ENCODE results near the gene QPRT. TPM values are rescaled to one million over a fixed set of nuclear protein-coding genes. Genes with fewer than 3 reads are reported as not detected.

The QPRT gene
- total and polyA plus RNA-seq, 2 of the 8 experiments (the other 6 are each of a cell fraction or from before 2014, with no cell fraction given) = 89.0 to 102 TPM

DNA sequence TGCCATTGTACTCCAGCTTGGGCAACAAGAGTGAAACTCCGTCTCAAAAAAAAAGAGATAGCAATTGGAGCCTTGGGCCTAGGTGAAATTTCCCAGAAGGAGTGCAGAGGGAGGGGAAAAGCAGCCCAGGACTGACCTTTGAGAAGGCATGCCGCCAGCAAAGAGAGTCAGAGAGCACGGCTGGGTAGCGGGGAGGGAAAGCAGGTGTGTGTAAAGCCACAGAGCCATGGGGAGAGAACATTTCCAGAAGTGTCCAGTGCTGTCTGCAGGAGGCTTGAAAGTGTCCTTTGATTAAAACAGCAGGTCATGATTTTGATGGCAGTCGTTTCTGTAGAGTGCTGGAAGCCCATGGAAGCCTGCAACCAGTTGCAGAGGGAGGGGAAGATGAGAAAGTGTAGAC is 58.7 kb downstream of the QPRT start:
- H2BK15ac ChIP-seq (ENCODE audit: low read length) = no peak overlapping the region
- H3K23me2 ChIP-seq (ENCODE audit: low read depth, low read length) = peaks cover 3% of the 10 kb centered on the region; the same call in 1 of the 2 replicates
- no peak overlapping the region for H2AFZ ChIP-seq (ENCODE audit: low read length)
- H4K91ac ChIP-seq (replicated peaks; ENCODE audit: insufficient read length, low read length) = no peak overlapping the region
- DNase-seq (ENCODE audit: low read depth in 1 of 2, low spot score in 2 of 2) (no peak), FAIRE-seq (no peak)
- ChIA-PET CTCF (ENCODE audit: partially characterized antibody) (interaction anchor here (0.6 to 2.2 kb wide), 3 partner anchors 8 to 23 kb away, joined by 3 to 12 read pairs (median 6); no protein-coding TSS in a partner anchor), POLR2A (ENCODE audit: partially characterized antibody) (interaction anchor here (0.7 to 26.3 kb wide), 17 partner anchors 10 to 217 kb away, joined by 3 to 490 read pairs (median 6); no protein-coding TSS in a partner anchor)
- no peak overlapping the region for H3K4ac ChIP-seq (replicated peaks; ENCODE audit: insufficient read length, low read depth, low read length)
- H3K27me3 ChIP-seq (replicated peaks in 1 of 4; ENCODE audit: control insufficient read depth in 3 of 4, extremely low read depth in 1 of 4, insufficient read depth in 3 of 4, low read length in 3 of 4) = no peaks in the 10 kb centered on the region
- no peak overlapping the region for H4K5ac ChIP-seq (ENCODE audit: insufficient read length, low read depth, low read length)
- H3K79me2 ChIP-seq (ENCODE audit: control insufficient read depth in 1 of 2, insufficient read depth in 2 of 2, low read length in 2 of 2) = no peaks in the 10 kb centered on the region
- no peak overlapping the region for H3K18ac ChIP-seq (ENCODE audit: extremely low read depth, low read length)
- peaks cover 3 to 20% of the 10 kb centered on the region in 2 experiments for H4K20me1 ChIP-seq (replicated peaks in 1 of 2; ENCODE audit: control insufficient read depth in 1 of 2, insufficient read depth in 2 of 2, low read length in 2 of 2)
- no peak overlapping the region for H2BK5ac ChIP-seq (ENCODE audit: low read depth, low read length)
- H3K36me3 ChIP-seq (ENCODE audit: control insufficient read depth in 2 of 4, insufficient read depth in 4 of 4, low read length in 3 of 4) = peaks cover 6 to 43% (median 11%) of the 10 kb centered on the region in 4 experiments
- H3K9me3 ChIP-seq (ENCODE audit: insufficient read depth in 2 of 2, low read depth in 1 of 2, low read length in 1 of 2) = no peaks in the 10 kb centered on the region
- no peak overlapping the region for H2AK5ac ChIP-seq (ENCODE audit: low read depth, low read length)
- H2BK12ac ChIP-seq (ENCODE audit: low read depth, low read length) = no peak overlapping the region
- no peak overlapping the region for H3K4me2 ChIP-seq (ENCODE audit: insufficient read depth in 1 of 2, low read depth in 2 of 2, low read length in 2 of 2)
- WGBS, 2 experiments (ENCODE audit: extremely low coverage in 1 of 2, insufficient coverage in 1 of 2, insufficient read length in 1 of 2, insufficient replicate concordance in 2 of 2, low coverage in 1 of 2, low lambda C conversion rate in 2 of 2, missing lambda C conversion rate in 1 of 2) = 86% methylated on average over 5 of the region's 5 CpGs; no CpG with 5 or more reads in 1 of the 2 experiments
- H2BK20ac ChIP-seq (ENCODE audit: low read length) = no peak overlapping the region
- H3K56ac ChIP-seq (replicated peaks; ENCODE audit: insufficient read length, low read depth, low read length) = no peak overlapping the region
- TF ChIP-seq RAD21 (IDR thresholded peaks at IDR 0.05 in 1 of 2, conservative IDR thresholded peaks at IDR 0.05 in 1 of 2; ENCODE audit: low read depth in 2 of 2, low read length in 2 of 2) (0 out of 4 replicates have a peak, but pooled peaks of 1 of the 2 experiments have one; percentile 3), POLR2AphosphoS5 (IDR thresholded peaks at IDR 0.05; ENCODE audit: low read depth, low read length) (peak; percentile 15), YY1 (IDR thresholded peaks at IDR 0.05; ENCODE audit: low read depth, low read length) (no peak), EP300 (IDR thresholded peaks at IDR 0.05; ENCODE audit: borderline replicate concordance in 1 of 2, low read depth in 2 of 2, low read length in 2 of 2) (no peak)
- no peak overlapping the region for H4K8ac ChIP-seq (ENCODE audit: extremely low read depth, insufficient read depth, low read length)
- H3K79me1 ChIP-seq (ENCODE audit: low read depth, low read length) = 0 out of 2 replicates have a peak, but pooled peaks cover 2% of the 10 kb centered on the region
- H3K23ac ChIP-seq (ENCODE audit: insufficient read length) = no peak overlapping the region
- H3K4me1 ChIP-seq (replicated peaks in 1 of 4; ENCODE audit: control insufficient read depth in 3 of 4, insufficient read depth in 4 of 4, low read length in 3 of 4) = no peaks in the 10 kb centered on the region
- H3K9ac ChIP-seq (replicated peaks in 1 of 4; ENCODE audit: extremely low read depth in 1 of 4, low read depth in 3 of 4, low read length in 3 of 4) = no peak overlapping the region
- H3K4me3 ChIP-seq (ENCODE audit: extremely low read depth in 1 of 4, insufficient read depth in 2 of 4, low read depth in 3 of 4, low read length in 4 of 4) = no peak overlapping the region
- no peak overlapping the region for H3K14ac ChIP-seq (ENCODE audit: insufficient read length)
- no peak overlapping the region for H2BK120ac ChIP-seq (replicated peaks; ENCODE audit: low read depth, low read length)
- no peak overlapping the region for H3K27ac ChIP-seq (ENCODE audit: low read depth, low read length)
